GM13976 (cell line): ENCODE measurements around the gene PRXL2A.

Experiments
- DNase-seq: peaks from one replicate; pipeline ENCODE4 v3.0.0; 2012; ENCODE audit warnings: low spot score
- in situ Hi-C: fragments of 300-500 bp; cut with MboI; formaldehyde crosslinking; loops from one replicate; pipeline ENCODE4 v1.12.0; 2022; ENCODE audit warnings: low sequenced_read_pairs, mixed read lengths, inconsistent platforms; ENCODE audit not compliant: unreplicated experiment
- TF ChIP-seq, protein P1 (sequence below): IDR thresholded peaks from 2 replicates; pipeline ENCODE4 v1.5.1; 2012; ENCODE audit warnings: borderline replicate concordance, mild to moderate bottlenecking; ENCODE audit not compliant: insufficient read depth; ENCODE audit errors: extremely low read depth, missing control alignments, control extremely low read depth

PRXL2A gene

DNA sequence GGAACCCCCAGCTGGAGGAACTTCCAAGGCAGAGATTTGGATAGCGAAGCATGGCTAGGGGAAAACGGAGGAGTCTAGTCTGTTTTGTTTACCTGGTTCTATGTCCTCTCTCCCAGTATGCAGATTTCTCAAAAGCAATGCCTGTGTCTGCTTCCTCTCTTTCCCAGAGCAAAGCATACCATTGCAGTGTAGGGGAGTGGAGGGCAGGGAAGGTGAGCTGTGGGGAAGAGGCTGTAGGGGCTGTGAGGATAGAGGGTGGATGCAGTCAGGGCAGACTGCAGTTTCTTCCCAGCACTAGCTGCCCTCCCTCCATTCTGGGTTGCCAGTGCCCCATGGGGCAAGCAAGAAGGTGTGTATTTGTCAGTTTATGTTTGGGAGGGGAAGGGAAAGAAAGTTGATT lies 28.9 kb downstream of the PRXL2A start:
- in situ Hi-C loops, result no loop called here
- TF ChIP-seq, protein P1, sequence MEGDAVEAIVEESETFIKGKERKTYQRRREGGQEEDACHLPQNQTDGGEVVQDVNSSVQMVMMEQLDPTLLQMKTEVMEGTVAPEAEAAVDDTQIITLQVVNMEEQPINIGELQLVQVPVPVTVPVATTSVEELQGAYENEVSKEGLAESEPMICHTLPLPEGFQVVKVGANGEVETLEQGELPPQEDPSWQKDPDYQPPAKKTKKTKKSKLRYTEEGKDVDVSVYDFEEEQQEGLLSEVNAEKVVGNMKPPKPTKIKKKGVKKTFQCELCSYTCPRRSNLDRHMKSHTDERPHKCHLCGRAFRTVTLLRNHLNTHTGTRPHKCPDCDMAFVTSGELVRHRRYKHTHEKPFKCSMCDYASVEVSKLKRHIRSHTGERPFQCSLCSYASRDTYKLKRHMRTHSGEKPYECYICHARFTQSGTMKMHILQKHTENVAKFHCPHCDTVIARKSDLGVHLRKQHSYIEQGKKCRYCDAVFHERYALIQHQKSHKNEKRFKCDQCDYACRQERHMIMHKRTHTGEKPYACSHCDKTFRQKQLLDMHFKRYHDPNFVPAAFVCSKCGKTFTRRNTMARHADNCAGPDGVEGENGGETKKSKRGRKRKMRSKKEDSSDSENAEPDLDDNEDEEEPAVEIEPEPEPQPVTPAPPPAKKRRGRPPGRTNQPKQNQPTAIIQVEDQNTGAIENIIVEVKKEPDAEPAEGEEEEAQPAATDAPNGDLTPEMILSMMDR, result no peak
- DNase-seq, result no peak

DNA sequence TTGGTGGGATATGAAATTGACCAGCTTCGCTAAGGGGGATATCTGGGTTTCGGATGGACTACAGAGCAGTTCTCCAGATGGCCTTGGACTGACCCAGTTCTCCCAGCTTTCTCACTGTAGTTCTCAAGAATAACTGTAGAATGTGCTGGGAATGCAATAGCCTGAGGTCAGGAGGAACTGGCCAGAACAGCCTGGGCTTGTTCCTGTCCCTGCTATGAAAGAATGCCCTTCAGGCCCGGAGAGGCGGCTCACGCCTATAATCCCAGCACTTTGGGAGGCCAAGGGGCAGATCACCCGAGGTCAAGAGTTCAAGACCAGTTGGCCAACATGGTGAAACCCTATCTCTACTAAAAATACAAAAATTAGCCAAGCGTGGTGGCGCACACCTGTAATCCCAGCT lies 33.5 kb downstream of the PRXL2A start:
- TF ChIP-seq, protein P1, result no peak
- no peak for DNase-seq
- in situ Hi-C loops, result no loop called here

DNA sequence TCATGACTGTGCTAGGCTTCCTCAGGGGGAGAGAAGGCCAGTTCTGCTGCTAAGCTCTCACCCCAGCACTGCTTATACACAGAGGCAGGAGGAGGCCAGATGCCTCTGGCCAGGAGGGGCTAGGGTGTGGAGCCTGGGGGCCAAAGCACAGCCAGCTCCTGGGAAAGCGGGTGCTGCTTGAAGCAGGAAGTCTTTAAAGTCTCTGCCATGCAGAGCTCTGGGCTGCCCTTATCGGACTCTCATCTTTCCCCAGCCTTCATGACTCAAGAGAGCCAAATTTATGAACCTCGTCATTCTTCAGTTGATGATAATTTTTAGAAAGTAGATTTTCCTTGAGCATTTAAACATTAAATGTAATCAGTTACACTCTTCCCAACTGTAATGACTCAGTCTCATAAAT lies 34.5 kb downstream of the PRXL2A start:
- TF ChIP-seq, protein P1, result no peak
- DNase-seq, result no peak
- in situ Hi-C loops, result no loop called here

DNA sequence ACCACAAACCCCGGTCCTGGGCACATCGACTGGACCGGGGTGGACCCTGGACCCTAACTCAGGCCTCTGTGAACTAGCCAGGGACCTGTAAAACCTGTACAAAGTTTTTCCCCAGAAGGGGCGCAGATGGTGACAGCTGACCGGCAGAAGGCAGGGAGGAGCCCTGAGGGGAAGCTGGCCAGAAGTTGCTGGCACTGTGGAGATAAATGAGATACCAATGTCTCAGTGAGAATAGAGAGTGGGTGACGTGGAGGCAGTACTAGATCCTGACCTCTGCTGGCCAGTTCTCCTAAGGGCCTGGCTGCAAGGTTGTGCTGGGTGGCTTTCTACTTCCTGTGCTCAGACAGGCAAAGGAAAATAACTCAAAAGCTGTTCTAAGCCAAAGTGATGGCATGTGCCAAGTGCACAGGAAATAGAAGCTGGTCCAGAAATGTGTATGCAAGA lies 35.2 kb downstream of the PRXL2A start:
- TF ChIP-seq, protein P1, result peak; percentile 39
- peak; percentile 54 for DNase-seq
- in situ Hi-C loops, result no loop called here

DNA sequence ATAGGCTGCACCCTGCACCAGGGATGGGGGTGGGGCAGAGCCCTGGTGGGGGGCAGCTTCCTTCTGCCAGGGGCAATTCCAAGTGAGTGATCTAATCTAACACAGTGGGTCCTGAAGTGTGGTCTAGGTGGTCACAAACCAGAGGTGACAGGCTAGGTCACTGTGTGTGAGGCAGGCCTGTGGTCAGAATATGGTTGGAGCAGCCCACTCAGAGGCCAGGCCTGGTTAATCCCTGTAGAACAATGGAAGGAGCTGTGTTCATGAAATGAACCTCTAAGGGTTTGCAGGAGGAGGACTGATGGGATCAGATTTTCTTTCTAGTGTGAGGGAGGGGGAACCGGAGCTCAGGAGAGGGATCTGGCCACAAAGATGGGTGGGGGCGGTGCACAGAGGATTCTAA lies 35.8 kb downstream of the PRXL2A start:
- no peak for DNase-seq
- in situ Hi-C loops, result no loop called here
- TF ChIP-seq, protein P1, result no peak

DNA sequence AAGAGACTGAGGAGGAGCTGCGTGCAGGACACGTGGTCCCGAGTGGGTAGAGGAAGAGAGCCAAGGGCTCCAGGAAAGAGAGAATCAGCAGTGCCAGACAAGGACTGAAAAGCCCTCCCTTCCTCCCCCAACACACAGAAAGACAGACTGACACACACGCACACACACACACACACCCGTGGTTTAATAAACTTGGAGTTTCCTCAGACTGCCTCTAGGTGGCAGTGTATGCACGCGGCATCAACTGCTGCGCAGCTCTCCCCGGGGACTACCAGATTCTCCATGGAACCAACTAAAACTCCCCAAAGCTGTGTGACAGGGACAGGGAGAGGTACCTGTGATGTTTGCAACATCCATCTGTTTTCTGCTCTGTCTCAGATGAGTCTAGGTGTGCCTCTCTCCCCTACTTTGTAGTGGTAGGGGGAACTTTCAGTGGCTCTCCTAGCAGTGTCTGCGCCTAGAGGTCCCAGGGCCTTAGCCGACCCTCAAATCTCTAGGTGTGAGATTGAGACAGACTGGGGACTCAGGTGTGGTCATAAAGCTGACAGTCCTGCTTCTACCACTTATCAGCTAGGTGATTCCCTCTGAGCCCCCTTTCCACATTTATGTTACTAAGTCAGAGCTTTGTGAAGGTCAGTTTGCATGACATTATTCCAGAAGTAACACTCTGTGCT lies 36.4 kb downstream of the PRXL2A start:
- in situ Hi-C loops, result no loop called here
- peak; percentile 72 for DNase-seq
- TF ChIP-seq, protein P1, result peak; percentile 77
